Glomerular visceral epithelial cell (primary cell): ENCODE data around the gene NSG2.
"Not testable (repeated sequence)": the region's sequence is repeated elsewhere in the genome, so short reads cannot be mapped to it uniquely, and the experiment has no call there.

Source experiments
- DNase-seq: peaks from one replicate; pipeline ENCODE4 v3.0.0-alpha.2; 2016; ENCODE audit errors: extremely low spot score

NSG2 gene

GRCh38 chr5:174101195-174101730 is 55.8 kb downstream of the NSG2 start:
- DNase-seq = no peak

DNA sequence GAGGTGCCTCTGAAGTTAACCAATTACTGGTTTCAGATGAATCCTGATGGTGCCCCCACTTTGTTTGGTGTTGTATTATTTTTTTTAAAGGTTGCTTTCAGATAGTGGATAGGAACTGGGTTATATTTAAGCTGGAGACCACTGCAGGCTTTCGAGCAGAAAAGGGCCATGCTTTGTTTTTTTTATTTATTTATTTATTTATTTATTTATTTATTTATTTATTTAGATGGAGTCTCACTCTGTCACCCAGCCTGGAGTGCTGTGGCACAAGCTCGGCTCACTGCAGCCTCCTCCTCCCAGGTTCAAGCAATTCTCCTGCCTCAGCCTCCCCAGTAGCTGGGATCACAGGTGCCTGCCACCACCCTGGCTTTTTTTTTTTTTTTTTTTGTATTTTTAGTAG is 57.1 kb downstream of the NSG2 start:
- not testable (repeated sequence) for DNase-seq

DNA sequence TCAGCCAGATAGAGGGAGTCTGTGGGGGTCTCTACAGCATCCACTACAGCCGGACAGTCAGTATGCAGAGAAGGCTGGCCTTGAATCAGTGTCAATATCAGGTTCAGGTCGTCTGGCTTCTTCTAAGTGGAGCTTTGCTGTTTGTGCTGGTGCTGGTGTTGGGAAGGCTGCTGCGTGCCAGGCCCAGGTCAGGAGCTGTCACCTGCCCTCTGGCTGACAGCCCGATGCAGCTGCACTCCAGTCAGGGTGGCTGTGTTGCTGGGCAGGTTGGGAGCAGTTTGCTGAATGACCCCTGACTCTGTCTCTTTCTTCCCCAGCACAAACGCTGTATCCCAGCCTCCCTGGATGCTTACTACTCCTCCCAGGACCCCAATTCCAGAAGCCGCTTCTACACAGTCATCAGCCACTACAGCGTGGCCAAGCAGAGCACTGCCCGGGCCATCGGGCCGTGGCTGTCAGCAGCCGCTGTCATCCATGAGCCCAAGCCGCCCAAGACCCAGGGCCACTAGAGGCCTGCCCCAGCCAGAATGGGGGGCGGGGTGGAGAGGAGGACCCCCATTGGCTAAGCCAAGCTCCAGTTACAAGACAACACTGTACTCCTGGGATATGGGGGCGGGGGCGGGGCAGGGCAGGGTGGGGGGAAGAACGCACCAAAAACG is 61.6 kb downstream of the NSG2 start:
- no peak for DNase-seq

DNA sequence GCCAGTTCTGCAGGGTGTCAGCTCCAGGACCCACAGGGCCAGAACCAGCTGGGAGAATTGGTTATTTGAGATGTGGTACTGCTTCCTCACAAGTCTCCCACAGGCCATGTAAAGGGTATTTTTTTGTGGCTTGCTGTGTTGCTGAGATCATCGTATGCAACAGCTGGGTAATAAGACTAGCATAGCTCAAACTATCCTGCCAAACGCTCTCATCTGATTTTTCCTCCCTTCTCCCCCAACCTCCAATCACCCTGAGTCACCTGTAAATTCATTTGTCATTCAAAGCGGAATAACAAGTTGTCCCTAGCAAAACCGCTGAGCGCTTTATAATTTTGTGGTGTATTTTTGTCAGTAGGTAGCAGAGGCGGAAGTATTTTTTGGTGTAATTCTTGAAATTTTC is 63.2 kb downstream of the NSG2 start:
- DNase-seq = no peak

GRCh38 chr5:174109698-174110260 is 64.3 kb downstream of the NSG2 start:
- no peak for DNase-seq

DNA sequence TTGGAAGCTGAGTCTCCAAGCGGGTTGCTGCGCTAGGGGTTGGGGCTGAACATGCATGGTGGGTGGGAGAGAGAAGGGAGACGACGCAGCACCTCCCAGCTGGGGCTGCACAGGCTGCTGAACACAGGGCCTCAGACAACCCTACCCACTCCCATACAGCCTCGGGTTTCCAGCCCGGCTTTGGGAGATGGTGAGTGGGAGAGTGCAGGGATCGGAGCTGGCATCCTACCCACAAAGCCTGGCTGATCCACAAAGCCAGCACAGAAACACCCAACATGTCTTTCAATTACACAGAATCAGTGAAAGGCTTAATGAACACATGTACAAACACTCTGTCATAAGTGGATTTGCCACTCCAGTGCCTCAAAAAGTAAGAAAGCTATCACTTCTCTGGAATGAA is 64.8 kb downstream of the NSG2 start:
- no peak for DNase-seq

DNA sequence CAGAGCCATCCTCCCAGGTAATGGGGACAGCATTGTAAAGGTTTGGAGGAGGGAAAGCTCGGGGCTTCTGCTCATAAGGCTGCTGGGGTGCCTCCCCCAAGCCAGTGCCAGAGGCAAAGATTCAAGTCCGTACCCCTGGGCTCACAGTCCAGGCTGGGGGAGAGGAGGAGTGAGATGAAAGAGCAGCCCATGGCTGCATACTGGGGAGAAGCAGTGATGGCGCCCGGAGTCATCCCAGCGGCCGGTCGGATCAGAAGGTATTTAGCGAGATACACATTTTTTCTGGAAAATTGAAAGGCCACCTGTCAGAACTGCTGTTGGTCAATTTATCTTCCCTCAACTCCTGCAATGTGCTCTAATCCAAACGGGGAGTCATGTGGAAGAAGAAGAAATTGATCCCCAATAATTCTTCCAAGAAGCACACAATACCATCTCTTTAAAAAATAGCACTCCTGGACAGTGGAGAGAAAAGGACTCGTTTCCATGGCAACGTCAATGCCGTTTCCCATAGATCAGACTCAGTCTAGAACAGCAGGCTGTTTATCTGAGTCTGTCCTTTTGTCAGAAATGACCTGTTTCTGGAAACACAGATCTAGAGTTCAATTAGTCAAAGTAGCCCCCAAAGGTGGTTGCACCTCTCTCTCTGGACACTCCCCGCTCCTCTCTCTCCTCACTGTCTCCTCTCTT is 65.9 kb downstream of the NSG2 start:
- no peak for DNase-seq

DNA sequence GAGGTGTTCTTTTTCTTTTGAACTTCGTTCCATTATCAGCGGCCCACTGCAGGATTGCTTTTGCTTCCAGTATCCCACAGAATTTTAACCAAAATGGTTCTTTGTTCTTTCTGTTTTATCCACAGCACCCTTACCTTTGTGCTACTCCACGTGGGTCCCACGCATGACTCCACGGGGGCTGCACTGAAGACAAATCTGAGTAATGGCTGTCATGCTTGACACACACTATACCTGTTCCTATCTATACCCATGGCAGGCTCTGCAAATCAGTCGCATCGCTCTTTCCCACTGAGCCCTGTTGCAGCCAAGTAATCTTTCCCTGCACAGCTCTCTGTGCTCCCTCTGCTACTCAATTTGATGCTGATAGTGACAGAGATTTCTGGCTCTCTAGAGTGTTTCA is 69.7 kb downstream of the NSG2 start:
- no peak for DNase-seq

DNA sequence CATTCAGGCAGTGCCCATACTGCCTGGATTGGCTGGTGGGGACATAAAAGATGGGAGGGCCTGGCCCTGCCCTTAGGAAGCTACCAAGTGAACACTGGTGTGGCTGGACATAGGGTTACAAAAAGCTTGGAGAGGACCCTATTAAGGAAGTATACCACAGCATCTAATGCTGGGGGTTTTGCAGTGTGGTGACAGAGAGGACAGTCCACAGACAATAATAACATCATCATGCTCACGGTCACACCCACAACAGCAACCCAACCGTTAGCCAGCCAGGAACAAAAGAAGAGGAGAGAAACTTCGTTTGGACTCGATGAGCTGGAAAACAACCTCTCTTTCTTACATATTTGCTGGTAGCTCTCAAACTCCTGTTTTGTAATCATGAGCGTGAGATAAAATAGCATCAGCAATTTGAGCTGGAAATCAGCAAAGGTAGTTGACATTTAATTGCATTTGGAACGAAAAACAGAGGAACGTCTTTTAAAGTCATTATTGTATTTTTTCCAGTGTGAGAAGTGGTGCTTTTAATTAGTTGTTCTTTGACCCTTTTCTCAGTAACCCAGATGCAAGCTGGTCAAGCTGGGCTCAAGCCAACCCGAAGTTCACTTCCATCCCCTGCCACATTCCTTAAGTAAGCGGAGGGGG is 73.4 kb downstream of the NSG2 start:
- no peak for DNase-seq

GRCh38 chr5:174119468-174119881 is 74.0 kb downstream of the NSG2 start:
- no peak for DNase-seq

GRCh38 chr5:174120401-174121005 is 75.0 kb downstream of the NSG2 start:
- DNase-seq = no peak

- DNase-seq = no peak
These were observed 89.0 kb downstream of the NSG2 start for GRCh38 chr5:174134545-174134944.

- no peak for DNase-seq
These were observed 94.1 kb downstream of the NSG2 start for GRCh38 chr5:174139623-174140022.

DNA sequence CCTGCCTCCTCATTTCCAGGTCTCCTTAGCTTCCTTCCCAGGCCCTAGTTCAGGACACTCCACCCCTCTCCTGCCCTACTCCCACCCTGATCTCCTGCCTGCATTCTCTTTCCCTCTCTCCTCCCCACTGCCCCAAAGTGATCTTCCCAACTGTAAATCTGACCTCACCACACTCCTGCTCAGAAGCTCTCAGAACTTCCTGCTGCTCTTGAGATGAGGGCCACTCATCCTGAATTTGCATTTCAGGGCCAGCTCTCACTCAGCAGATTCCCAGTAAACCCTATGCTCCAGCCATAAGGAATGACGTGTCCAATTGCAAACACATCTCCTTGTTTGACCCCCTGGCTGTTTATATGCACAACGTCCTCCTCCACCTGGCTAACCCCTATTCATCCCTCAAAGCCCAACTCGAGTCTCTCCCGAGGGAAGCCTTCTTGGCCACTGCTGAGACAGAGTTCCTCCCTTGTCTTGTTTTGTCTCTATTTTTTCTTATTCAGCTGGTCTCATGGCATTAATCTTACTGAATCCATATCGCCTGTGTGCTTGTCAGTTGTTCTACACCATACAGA is 95.0 kb downstream of the NSG2 start:
- no peak for DNase-seq

DNA sequence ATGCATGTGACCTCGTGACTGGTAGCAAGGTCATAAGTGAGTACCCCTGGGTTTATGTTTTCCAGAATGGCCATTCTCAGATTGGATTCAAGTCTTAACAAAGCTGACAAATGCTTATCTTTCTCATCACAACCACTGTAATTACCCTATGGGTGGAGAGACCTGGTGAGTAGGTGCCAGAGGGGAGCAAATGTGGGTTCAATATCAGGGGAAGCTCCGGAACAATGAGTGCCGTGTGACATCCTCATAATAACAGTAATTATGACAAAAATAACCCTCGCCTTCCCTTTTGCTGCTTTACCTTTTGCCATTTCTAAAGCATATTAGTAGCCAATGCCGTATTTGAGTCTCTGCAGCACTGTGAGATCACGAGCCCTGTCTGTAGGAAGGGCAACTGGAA is 95.9 kb downstream of the NSG2 start:
- no peak for DNase-seq

DNA sequence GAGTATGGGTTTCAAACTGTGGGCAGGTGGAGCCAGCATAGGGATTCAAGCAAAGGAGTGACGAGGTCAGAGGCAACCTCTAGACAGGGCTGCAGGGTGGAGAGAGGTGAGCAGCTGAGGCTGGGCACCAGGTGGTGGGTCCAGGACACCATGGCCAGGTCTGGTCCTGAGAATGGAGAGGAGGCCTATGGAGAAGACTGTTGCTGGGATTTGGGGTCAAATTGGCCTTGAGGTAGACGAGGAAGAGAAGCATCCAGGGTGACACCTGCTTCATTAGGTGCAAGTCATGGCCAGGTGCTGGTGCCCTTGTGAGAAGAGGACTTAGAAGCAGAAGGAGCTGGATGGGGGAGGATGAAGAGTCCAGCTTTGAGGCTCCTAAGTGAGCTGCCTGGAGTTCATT is 99.6 kb downstream of the NSG2 start:
- no peak for DNase-seq

- no peak for DNase-seq
These were observed 100.3 kb downstream of the NSG2 start for GRCh38 chr5:174145821-174146220.

DNA sequence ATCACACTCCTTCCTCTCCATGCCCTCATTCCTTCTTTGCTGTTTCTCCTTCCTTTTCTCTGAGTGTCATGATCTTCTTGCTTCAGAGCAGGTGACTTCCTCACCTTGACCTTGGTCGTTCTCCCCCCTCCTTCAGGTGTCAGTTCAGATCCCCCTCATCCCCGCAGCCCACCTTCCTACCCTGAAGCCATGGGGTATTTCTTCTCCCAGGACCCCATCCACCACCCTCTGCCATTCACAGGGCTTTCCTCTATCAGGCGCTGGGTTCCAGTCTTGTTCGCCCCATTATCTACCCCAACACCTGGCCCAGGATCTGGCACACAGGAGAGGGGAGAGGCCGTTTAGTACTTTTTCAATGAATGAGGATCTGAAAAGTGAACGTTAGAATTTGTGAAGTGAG is 101.0 kb downstream of the NSG2 start:
- DNase-seq = no peak

- not testable (repeated sequence) for DNase-seq
These were observed 101.5 kb downstream of the NSG2 start for GRCh38 chr5:174147012-174147411.

DNA sequence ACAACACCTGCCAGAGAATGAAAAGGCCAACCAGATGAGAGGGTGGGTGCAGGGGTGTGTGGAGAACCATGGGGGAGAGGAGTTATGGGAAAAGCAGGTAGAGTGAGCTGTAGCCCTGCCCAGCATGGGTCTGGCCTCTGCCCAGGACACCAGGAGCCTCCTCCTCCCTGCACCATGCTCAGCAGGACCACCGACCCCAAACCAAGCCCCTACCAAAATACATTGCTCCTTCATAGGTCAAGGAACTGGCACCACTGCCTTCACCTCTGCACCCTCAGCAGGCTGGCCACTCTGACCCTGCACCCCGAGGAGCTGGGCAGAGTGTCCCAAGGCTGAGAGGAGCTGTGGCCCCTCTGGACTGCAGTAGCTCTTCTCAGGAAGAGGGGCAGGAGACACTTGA is 102.0 kb downstream of the NSG2 start:
- no peak for DNase-seq

DNA sequence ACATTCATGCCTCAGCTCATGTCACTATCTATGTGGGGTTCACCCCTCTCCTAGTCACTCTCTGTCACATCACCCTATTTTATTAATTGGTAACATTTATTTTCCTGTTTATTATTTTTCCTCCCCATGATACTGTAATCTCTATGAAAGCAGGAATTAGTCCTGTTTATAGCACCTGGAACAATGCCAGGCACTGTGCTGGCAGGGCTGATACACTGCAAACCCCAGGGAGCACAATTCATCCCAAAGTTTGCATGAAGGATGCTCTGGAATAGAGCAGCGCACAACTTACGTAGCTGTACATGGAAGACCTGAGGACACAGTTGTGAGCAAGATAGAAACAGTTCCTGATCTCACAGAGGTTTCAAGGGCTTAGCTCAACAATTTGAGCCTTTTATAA is 103.2 kb downstream of the NSG2 start:
- no peak for DNase-seq

DNA sequence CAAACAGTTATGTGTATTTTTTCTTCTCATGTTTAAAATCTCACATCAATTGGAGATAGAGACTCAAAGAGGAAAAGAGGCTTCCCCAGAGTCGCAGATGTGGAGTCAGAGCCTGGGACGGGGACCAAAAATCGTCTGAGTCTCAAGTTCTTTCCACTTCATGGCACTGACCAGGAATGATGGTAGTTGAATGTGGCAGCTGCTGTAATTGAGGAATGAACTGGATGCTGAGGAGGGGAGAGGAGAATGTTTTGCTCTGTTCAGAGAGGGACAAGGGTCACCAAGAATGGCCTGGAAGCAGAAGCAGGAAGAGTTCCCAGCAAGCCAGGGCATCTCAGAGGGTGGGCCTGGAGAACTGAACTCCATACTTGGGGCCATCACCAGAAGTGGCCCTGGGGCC is 103.9 kb downstream of the NSG2 start:
- DNase-seq = no peak
